Measurements from ENCODE around the gene DYNC1H1.

GRCh38 chr14:101937926-101938767, 26.2 kb upstream of the DYNC1H1 start:
- TF ChIP-seq ZSCAN18 (CRISPR knock-in tag; IDR thresholded peaks at IDR 0.05) (no peak), HMGA2 (CRISPR knock-in tag; IDR thresholded peaks at IDR 0.05) (no peak), SP1 (CRISPR knock-in tag; conservative IDR thresholded peaks at IDR 0.05) (no peak), ZNF281 (CRISPR knock-in tag; IDR thresholded peaks at IDR 0.05) (no peak), ESRRA (CRISPR knock-in tag; IDR thresholded peaks at IDR 0.05; ENCODE audit: borderline replicate concordance) (no peak), TEAD1 (CRISPR knock-in tag; IDR thresholded peaks at IDR 0.05) (no peak), NFATC4 (CRISPR knock-in tag; IDR thresholded peaks at IDR 0.05) (no peak)
- TF ChIP-seq, protein P1, sequence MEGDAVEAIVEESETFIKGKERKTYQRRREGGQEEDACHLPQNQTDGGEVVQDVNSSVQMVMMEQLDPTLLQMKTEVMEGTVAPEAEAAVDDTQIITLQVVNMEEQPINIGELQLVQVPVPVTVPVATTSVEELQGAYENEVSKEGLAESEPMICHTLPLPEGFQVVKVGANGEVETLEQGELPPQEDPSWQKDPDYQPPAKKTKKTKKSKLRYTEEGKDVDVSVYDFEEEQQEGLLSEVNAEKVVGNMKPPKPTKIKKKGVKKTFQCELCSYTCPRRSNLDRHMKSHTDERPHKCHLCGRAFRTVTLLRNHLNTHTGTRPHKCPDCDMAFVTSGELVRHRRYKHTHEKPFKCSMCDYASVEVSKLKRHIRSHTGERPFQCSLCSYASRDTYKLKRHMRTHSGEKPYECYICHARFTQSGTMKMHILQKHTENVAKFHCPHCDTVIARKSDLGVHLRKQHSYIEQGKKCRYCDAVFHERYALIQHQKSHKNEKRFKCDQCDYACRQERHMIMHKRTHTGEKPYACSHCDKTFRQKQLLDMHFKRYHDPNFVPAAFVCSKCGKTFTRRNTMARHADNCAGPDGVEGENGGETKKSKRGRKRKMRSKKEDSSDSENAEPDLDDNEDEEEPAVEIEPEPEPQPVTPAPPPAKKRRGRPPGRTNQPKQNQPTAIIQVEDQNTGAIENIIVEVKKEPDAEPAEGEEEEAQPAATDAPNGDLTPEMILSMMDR (IDR thresholded peaks at IDR 0.05): no peak
- TF ChIP-seq, protein P2, sequence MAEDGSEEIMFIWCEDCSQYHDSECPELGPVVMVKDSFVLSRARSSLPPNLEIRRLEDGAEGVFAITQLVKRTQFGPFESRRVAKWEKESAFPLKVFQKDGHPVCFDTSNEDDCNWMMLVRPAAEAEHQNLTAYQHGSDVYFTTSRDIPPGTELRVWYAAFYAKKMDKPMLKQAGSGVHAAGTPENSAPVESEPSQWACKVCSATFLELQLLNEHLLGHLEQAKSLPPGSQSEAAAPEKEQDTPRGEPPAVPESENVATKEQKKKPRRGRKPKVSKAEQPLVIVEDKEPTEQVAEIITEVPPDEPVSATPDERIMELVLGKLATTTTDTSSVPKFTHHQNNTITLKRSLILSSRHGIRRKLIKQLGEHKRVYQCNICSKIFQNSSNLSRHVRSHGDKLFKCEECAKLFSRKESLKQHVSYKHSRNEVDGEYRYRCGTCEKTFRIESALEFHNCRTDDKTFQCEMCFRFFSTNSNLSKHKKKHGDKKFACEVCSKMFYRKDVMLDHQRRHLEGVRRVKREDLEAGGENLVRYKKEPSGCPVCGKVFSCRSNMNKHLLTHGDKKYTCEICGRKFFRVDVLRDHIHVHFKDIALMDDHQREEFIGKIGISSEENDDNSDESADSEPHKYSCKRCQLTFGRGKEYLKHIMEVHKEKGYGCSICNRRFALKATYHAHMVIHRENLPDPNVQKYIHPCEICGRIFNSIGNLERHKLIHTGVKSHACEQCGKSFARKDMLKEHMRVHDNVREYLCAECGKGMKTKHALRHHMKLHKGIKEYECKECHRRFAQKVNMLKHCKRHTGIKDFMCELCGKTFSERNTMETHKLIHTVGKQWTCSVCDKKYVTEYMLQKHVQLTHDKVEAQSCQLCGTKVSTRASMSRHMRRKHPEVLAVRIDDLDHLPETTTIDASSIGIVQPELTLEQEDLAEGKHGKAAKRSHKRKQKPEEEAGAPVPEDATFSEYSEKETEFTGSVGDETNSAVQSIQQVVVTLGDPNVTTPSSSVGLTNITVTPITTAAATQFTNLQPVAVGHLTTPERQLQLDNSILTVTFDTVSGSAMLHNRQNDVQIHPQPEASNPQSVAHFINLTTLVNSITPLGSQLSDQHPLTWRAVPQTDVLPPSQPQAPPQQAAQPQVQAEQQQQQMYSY (CRISPR knock-in tag; IDR thresholded peaks at IDR 0.05): no peak
